HG02870 (cell line): Measurements from ENCODE around the gene TK1.
"Not testable (repeated sequence)": the region's sequence is repeated elsewhere in the genome, so short reads cannot be mapped to it uniquely, and the experiment has no call there.

ENCODE experiments used
- ATAC-seq: cut with Tn5 transposase; IDR thresholded peaks from one replicate; pipeline ENCODE4 v1.9.1; 2021; ENCODE audit warnings: mild to moderate bottlenecking, moderate library complexity; ENCODE audit not compliant: unreplicated experiment

Gene TK1

GRCh38 chr17:78180083-78180482, 6.8 kb downstream of the TK1 start:
- no peak for ATAC-seq

GRCh38 chr17:78179372-78179771, 7.5 kb downstream of the TK1 start:
- no peak for ATAC-seq

- ATAC-seq, result no peak
These were observed 10.3 kb downstream of the TK1 start for GRCh38 chr17:78176548-78177025.

DNA sequence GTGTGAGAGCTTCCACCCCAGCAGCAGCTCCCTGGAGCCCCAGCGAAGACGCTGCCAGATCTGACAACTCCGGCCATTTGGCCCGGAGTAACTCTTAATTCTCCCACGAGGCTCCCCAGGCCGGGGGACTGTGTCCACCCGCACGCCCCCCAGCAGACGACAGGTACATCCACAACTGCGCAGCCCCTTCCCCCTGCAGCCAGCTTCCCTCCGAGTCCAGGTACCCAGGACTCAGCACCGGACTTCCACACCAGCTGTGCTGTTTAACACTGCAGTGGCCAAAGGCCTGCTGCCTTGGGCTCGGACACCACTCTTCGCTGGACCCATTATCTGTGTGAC, 11.2 kb downstream of the TK1 start:
- no peak for ATAC-seq

GRCh38 chr17:78174870-78175642, 11.8 kb downstream of the TK1 start:
- no peak for ATAC-seq

GRCh38 chr17:78174346-78174869, 12.4 kb downstream of the TK1 start:
- ATAC-seq, result no peak

DNA sequence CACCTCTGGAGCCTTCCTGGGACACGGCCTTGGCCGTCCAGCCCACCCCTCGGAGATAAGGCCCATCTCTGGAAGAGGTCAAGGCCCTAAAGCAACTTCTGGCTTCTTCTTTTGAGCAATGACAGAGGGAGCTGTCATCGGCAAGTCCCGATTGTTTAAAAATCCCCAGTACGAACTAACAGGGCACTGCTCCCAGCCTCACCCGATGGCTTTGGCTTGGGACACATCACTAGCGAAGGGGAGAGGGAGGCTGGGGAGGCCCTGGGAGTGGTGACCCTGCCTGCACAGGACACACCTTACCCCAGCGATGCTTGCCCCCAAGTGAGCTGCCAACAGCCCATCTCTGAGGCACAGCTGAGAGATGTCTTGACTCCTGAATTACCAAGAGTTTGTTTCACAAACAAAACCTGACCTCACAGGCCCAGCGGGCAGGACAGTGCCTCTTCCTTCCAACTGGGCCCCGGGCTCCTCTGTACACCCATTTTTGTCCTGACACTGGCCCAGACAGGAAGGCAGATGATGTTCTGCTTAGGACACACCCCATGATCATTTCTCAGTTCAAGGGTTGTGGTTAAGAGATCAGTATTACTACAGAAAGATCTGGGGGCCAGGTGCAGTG, 13.6 kb downstream of the TK1 start:
- no peak for ATAC-seq

DNA sequence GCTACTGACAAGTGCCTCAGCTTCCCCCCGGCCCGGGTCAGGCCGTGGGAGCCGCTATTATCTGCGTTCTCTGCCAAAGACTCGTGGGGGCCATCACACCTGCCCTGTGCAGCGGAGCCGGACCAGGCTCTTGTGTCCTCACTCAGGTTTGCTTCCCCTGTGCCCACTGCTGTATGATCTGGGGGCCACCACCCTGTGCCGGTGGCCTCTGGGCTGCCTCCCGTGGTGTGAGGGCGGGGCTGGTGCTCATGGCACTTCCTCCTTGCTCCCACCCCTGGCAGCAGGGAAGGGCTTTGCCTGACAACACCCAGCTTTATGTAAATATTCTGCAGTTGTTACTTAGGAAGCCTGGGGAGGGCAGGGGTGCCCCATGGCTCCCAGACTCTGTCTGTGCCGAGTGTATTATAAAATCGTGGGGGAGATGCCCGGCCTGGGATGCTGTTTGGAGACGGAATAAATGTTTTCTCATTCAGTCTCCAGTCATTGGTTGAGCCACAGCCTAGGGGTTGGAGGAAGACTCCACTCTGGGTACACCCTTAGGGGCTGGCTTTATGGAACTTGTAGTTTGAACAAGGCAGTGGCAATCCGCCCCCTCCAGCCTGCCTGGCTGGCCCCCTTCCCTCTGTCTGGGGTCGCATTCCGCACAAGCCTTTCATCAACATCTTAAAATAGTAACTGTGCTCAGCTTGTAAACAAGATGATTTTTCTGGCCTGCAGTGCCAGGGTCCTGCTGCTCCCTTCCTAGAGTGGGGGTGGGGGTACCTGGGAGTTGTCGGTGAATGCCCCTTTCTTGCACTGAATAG, 14.4 kb downstream of the TK1 start:
- ATAC-seq, result no peak

- ATAC-seq, result not testable (repeated sequence)
These were observed 15.1 kb downstream of the TK1 start for GRCh38 chr17:78171591-78172248.

DNA sequence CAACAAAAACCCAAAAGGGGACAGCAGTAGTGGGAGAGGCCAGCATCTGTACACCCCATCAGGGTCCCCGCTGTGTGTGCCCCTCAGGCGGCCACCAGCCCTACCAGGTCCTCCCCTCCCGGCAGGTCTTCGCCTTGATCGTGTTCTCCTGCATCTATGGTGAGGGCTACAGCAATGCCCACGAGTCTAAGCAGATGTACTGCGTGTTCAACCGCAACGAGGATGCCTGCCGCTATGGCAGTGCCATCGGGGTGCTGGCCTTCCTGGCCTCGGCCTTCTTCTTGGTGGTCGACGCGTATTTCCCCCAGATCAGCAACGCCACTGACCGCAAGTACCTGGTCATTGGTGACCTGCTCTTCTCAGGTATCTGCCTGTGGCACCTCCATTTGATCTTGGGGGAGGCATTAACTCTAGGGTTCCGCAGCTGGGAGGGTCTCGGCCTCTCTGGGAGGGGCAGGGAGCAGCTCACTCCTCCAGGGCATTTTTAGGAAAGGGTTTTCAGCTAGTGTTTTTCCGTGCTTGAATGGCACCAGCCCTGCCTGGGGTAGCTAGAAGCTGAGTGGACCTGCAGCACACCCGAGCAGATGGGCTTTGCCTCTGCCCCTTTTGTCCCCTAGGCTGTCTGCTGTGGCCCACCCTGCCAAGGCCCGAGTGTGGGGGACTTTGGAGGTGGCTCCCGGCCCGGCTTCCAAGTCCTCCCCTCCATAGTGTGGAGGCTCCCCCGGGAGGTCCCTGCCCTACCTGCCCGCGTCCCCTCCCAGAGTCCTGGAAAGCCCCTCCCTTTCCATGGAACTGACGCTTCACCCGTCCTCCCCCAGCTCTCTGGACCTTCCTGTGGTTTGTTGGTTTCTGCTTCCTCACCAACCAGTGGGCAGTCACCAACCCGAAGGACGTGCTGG, 15.9 kb downstream of the TK1 start:
- no peak for ATAC-seq

DNA sequence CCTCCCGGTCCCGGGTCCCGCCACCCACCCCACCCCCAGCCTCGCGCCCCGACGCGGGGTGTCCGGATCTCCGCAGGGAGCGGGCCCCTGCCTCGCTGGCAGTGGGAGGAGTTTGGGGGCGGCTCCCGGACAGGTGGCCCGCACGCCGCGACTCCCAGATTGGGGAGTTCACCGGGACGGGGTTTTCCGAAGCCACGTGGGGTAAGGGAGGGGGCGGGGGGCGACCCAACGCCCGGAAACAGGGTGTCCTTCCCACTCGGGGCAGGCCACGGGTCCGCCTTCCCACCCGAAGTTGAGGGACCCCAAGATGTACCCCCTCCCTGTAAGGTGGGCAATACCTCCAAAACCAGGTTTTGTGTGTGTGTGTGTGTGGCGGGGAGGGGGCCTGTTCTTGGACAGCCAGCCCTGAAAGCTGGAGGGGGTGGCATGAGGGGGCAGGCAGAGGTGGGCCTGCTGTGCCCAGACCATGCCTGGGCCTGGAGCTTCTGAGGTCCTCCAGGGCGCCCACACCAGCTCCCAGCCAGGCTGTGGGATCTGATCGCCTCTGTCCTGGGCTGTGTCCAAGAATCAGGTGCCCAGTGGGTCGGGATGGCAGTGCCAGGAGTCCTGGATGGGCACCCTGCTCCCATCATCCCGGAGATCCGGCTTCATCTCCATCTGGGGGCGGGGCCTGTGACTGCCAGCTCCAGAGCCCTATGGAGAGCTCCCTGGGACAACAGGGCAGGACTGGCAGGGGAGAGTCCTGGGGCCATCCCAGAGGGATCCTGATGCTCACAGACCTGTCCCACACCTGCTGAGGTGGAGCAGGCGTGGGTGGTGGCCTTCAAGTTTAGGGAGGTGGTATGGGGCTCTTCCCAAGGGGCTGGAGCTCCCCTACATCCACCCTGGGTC, 17.7 kb downstream of the TK1 start:
- ATAC-seq, result no peak

- ATAC-seq, result no peak
These were observed 18.5 kb downstream of the TK1 start, which contains the start of gene SYNGR2 for GRCh38 chr17:78168242-78168902. Gene SYNGR2 (plus strand): TSS chr17:78168581. CDS start chr17:78168617, 36 bp downstream.

- ATAC-seq, result no peak
These were observed 20.4 kb downstream of the TK1 start for GRCh38 chr17:78166416-78166815.

DNA sequence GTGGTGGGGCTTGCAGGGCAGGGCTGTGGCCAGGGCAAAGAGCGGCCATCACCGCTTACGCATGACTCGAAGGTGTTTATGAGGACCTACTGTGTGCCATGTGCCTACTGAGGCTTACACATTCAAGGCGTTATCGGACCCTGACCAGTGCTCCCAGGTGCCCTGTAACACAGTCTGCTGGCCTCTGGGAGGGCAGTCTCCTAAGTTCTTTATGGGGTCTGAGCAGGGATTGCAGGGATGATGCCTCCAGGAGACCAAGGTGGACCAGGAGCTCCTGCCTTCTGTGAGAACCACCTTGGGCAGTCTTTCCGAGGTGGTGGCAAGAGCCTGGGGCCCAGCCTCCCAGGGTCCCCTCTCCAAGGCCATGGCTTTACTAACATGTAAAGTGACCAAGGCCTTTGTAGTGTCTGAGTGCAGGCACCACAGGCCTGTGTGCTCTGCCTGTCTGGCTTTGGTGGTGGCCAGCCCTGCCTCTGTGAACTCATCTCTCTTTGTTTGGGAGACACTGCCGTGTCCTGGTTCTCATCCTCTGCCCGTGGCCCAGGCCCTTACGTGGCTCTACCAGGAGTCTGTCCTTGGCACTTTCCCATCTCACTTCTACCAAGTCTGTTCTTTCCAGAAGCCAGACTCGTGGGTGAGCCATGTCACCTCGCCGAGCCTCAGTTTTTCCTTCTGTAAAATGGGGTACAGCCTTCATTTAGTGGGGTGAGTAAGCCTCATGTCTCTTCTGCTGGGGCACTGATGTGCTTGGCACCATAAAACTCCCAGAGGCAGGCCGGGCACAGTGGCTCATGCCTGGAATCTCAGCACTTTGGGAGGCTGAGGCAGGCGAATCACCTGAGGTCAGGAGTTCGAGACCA, 21.9 kb downstream of the TK1 start:
- ATAC-seq, result no peak

DNA sequence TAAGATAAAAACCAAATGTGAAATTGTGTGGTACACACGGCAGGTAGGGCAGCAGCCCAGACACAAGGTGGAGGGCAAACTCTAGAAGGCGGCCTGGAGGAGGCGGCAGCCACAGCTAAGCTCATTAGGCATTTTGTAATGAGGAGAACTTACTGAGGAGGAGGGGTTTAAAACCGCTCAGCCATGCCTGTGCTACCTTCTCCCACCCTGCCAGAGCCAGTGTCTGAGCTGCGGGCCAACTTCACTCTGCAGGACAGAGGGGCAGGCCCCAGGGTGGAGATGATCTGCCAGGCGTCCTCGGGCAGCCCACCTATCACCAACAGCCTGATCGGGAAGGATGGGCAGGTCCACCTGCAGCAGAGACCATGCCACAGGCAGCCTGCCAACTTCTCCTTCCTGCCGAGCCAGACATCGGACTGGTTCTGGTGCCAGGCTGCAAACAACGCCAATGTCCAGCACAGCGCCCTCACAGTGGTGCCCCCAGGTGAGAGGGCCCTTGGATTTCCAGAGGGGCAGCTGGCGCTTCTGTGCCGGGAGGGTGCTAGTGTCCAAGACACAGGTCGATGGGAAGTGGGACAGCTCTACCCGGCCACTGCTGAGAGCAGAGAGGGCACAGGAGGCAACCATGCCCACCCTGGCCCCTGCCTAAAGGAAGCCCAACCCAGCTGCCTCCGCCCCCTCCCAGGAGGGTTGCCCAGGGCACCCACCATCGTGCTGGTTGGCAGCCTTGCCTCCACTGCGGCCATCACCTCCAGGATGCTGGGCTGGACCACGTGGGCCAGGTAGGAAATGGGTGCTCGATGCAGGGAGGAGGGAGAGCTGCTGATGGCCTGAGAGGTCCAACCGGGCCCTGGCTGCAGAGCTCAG, 22.7 kb downstream of the TK1 start:
- no peak for ATAC-seq

- ATAC-seq, result peak; percentile 44
These were observed 27.2 kb downstream of the TK1 start for GRCh38 chr17:78159575-78160158.
